Measurements from ENCODE around the gene SDK1. TPM values are rescaled to one million over a fixed set of nuclear protein-coding genes. Genes with fewer than 3 reads are reported as not detected.
A peak's percentile ranks its signal among the peaks of the same experiment; 100 is the strongest.

SDK1 gene
- total RNA-seq, 1 experiment from 2014 or later = 9.3 TPM

- ChIA-PET POLR2A (no interaction called here), CTCF (interaction anchor here (1.0 to 1.5 kb wide), 3 partner anchors 64 to 312 kb away, joined by 4 to 5 read pairs (median 4); no protein-coding TSS in a partner anchor)
These were observed 865.8 kb downstream of the SDK1 start for GRCh38 chr7:4166807-4167206.

GRCh38 chr7:4167385-4167910 is 866.4 kb downstream of the SDK1 start:
- no peak overlapping the region for H3K4me3 Mint-ChIP-seq
- ATAC-seq (no peak), DNase-seq (ENCODE audit: low spot score) (no peak)
- no peak overlapping the region for H3K27ac Mint-ChIP-seq
- ChIA-PET POLR2A (no interaction called here), CTCF (interaction anchor here (1.3 kb wide), 1 partner anchor 173 kb away, joined by 4 read pairs; no protein-coding TSS in a partner anchor)
- H3K9me3 Mint-ChIP-seq = no peaks in the 10 kb centered on the region
- TF ChIP-seq ZMAT4 (CRISPR knock-in tag; IDR thresholded peaks at IDR 0.05) (no peak), ZNF281 (CRISPR knock-in tag; IDR thresholded peaks at IDR 0.05) (no peak), PRDM15 (CRISPR knock-in tag; IDR thresholded peaks at IDR 0.05) (no peak), HMGXB4 (CRISPR knock-in tag; IDR thresholded peaks at IDR 0.05) (no peak), ATF2 (CRISPR knock-in tag; IDR thresholded peaks at IDR 0.05; ENCODE audit: borderline replicate concordance, low read depth) (no peak)
- no peaks in the 10 kb centered on the region for H3K27me3 Mint-ChIP-seq (ENCODE audit: low read depth)
- peaks cover 13% of the 10 kb centered on the region for H3K4me1 Mint-ChIP-seq
- H3K36me3 Mint-ChIP-seq = no peaks in the 10 kb centered on the region

More at GRCh38 chr7:4166807-4167206, 865.8 kb downstream of the SDK1 start:
- Mint-ChIP-seq H3K36me3 (no peaks in the 10 kb centered on the region), H3K4me1 (peaks cover 13% of the 10 kb centered on the region), H3K4me3 (no peak overlapping the region), H3K27ac (no peak overlapping the region), H3K9me3 (no peaks in the 10 kb centered on the region), H3K27me3 (ENCODE audit: low read depth) (no peaks in the 10 kb centered on the region)
- peak; percentile 67 for ATAC-seq
- no peak for DNase-seq (ENCODE audit: low spot score)
- TF ChIP-seq ZBTB21 (CRISPR knock-in tag; IDR thresholded peaks at IDR 0.05; ENCODE audit: borderline replicate concordance) (no peak), ZNF281 (CRISPR knock-in tag; IDR thresholded peaks at IDR 0.05) (no peak), GRHL2 (CRISPR knock-in tag; IDR thresholded peaks at IDR 0.05; ENCODE audit: insufficient replicate concordance, severe bottlenecking) (no peak), ATF1 (CRISPR knock-in tag; IDR thresholded peaks at IDR 0.05) (no peak)

Data from WTC11 (cell line).